PFSK-1 (cell line): ENCODE data around the gene MKS1.

Source experiments
- POLR2AphosphoS5 ChIP-seq: IDR thresholded peaks from 2 replicates; pipeline ENCODE4 v1.6.1; 2012; ENCODE audit warnings: low read depth, mild to moderate bottlenecking, control low read depth, low read length, moderate library complexity
- SIN3A ChIP-seq: IDR thresholded peaks from 2 replicates; pipeline ENCODE4 v1.6.1; 2012; ENCODE audit warnings: mild to moderate bottlenecking, low read length, moderate library complexity, borderline replicate concordance; ENCODE audit not compliant: insufficient read depth
- TAF1 ChIP-seq: IDR thresholded peaks from 2 replicates; pipeline ENCODE4 v1.6.1; 2012; ENCODE audit warnings: low read length, control low read depth, borderline replicate concordance; ENCODE audit not compliant: insufficient read depth

DNA sequence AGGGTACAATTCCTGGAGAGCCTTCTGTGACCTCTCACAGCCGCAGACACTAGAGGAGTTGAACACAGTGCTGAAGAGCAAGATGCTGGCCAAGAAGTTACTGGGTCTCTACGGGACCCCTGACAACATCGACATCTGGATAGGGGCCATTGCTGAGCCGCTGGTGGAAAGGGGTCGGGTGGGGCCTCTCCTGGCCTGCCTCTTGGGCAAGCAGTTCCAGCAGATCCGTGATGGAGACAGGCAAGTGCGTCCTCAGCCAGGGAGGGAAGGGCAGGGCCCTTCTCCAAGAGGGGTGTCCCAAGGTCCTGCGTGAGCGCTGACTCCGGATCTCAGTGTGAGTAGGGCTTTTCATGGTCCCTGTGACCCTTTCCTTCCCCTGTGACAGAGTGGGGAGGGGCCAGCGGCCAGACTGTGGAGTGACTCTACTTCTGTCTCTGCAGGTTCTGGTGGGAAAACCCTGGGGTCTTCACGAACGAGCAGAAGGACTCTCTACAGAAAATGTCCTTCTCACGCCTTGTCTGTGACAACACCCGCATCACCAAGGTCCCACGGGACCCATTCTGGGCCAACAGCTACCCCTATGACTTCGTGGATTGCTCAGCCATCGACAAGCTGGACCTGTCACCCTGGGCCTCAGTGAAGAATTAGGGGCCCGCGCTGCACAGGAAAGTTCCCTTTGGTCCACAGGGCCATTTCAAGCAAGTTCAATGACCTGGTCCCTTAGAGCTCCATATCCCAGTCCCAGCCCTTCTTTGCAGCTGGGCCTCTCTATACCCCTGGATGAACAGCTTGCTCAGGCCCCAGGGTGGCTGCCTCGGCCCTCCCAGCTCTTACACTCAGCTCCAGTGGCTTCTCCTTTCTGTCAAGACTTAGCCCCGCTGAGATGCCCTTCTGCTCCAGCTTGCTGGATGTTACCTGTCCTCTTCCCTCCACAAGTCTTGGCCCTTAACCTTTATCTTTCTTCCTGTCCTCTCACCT is 48.6 kb upstream of the MKS1 start:
- TF ChIP-seq TAF1 (no peak), SIN3A (no peak), POLR2AphosphoS5 (no peak)
